ENCODE measurements around the gene GRIK3.

Gene GRIK3

DNA sequence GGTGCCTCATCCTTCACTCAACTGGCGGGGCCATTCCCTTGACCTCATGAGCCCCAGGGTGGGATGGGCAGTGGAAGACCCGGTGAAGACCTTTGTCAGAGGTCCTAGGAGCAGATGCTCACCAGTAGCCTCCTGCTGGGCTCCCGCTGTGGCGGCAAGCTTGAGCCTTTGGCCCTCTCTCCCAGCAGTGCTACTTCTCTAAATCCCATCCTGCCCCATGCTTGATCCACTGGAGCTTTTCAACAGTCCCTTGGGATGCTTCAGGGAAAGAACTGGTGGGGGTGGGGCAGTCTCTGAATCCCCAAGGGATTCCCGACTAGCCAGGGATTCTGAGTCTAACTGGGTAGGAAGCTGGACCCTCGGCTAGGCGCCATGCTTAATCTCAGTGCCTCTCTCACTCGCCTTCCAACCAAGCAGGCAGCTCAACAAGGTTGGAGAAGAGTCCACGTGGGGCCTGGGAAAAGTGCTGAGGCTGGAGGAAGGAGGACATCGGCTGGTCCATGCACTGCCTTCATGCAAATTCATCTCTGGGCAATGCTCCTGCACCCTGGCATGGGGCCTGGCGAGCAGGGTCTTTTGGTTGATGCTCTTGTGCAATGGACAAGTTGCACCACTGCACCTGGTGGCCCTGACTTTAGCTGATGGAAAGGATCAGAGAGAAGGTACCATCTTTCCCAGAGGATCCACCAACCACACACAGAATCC, 190.3 kb downstream of the GRIK3 start:
- FAIRE-seq (no peak), DNase-seq (ENCODE audit: insufficient read length, low spot score) (peak; percentile 79)
- TF ChIP-seq, protein P1, sequence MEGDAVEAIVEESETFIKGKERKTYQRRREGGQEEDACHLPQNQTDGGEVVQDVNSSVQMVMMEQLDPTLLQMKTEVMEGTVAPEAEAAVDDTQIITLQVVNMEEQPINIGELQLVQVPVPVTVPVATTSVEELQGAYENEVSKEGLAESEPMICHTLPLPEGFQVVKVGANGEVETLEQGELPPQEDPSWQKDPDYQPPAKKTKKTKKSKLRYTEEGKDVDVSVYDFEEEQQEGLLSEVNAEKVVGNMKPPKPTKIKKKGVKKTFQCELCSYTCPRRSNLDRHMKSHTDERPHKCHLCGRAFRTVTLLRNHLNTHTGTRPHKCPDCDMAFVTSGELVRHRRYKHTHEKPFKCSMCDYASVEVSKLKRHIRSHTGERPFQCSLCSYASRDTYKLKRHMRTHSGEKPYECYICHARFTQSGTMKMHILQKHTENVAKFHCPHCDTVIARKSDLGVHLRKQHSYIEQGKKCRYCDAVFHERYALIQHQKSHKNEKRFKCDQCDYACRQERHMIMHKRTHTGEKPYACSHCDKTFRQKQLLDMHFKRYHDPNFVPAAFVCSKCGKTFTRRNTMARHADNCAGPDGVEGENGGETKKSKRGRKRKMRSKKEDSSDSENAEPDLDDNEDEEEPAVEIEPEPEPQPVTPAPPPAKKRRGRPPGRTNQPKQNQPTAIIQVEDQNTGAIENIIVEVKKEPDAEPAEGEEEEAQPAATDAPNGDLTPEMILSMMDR (IDR thresholded peaks at IDR 0.05; ENCODE audit: insufficient read depth, missing control alignments) = no peak

DNA sequence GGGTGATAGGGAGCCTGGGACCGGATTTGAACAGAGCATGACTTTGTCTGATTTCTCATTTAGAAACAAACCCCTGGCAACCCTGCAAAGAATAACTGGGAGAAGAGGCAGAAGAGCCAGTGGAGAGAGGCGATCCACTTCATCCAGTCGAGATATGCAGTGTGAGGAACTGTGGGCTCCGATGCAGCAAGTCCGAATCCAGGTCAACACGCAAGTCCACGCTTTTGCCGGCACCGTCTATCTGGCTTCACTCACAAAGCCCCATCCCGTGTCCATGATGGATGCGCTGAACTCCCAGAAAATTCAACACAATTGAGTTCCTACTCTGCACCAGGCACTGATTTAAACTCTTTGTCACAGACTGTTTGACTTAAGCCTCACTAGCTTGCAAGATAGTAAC, 191.3 kb downstream of the GRIK3 start:
- DNase-seq (ENCODE audit: insufficient read length, low spot score) (no peak), FAIRE-seq (no peak)
- TF ChIP-seq, protein P1 (IDR thresholded peaks at IDR 0.05; ENCODE audit: insufficient read depth, missing control alignments) = no peak

DNA sequence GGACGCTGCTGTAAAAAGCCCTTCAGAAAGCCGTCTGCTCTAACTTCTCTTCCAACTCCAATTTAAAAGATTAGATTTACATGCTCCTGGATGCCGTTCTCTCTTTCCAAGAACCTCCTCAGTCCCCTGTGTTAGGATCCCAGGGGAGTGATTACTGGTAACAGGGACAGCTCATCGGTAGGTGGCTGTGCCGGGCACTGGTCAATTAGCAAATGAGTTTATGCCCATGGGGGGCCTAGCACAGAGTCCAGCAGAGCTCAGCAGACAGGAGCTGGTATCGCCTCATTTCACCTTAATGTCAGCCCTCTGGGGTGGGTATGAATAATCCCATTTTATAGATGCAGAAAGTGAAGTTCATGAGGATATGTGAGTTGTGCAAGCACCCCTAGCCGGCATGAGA, 191.9 kb downstream of the GRIK3 start:
- DNase-seq (ENCODE audit: insufficient read length, low spot score) (no peak), FAIRE-seq (no peak)
- TF ChIP-seq, protein P1 (IDR thresholded peaks at IDR 0.05; ENCODE audit: insufficient read depth, missing control alignments) = no peak

DNA sequence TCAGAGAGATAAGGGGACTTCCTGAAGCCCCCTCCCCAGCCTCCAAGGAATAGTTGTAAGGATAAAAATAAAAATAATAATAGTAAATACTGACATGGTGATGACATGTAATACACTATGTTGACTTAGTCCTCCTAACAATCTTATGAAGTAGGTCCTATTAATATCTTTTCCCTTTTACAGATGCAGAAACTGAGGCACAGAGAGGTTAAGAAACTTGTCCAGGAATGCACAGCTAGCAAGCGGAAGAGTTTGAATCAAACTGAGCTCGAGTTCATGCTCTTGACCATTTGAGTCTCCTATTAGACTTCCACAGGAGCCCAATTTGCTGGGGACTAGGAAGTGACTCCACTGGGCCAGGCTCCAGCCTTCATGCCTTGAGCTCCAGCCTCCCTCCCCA, 194.8 kb downstream of the GRIK3 start:
- no peak for DNase-seq (ENCODE audit: insufficient read length, low spot score)
- TF ChIP-seq, protein P1 (IDR thresholded peaks at IDR 0.05; ENCODE audit: insufficient read depth, missing control alignments) = no peak
- FAIRE-seq = no peak

DNA sequence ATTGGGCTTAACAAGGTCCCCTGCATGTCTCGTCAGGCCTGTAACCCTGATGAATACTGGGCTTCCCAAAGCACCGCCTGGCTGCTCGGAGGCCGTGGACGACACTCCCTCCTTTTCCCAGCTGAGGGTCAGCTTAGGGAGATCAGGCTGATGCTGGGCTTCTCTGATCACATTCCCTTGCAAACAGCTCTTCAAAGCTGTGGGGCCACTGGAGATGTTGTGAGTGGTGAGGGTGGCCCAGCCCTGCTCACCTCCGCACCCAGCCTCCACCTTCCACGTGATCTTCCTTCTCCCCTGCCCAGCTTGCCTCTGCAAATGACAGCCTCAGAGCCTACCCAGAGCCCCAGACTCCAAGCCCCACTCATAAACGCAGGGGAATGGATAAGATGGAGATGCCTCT, 195.4 kb downstream of the GRIK3 start:
- no peak for DNase-seq (ENCODE audit: insufficient read length, low spot score)
- TF ChIP-seq, protein P1 (IDR thresholded peaks at IDR 0.05; ENCODE audit: insufficient read depth, missing control alignments) = no peak
- FAIRE-seq = no peak

DNA sequence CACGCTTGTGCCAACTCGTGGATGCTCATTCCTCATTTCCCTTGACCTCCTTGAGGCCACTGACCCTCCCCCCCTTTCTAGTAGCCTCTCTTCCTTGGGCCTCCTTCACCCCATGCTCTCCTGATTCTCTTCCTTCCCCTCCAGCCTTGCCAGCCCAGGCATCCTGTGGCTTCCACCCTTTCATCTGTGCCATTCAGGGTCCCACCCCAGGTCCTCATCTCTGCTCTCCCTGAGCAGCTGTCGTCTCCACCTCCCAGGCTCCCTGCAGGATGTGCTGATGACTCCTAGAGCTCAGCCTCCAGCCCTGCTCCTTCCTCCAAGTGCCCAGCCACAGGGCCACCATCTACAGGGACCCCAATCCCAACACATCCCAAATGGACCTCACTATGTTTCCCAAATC, 197.4 kb downstream of the GRIK3 start:
- no peak for DNase-seq (ENCODE audit: insufficient read length, low spot score)
- TF ChIP-seq, protein P1 (IDR thresholded peaks at IDR 0.05; ENCODE audit: insufficient read depth, missing control alignments) = no peak
- FAIRE-seq = no peak

DNA sequence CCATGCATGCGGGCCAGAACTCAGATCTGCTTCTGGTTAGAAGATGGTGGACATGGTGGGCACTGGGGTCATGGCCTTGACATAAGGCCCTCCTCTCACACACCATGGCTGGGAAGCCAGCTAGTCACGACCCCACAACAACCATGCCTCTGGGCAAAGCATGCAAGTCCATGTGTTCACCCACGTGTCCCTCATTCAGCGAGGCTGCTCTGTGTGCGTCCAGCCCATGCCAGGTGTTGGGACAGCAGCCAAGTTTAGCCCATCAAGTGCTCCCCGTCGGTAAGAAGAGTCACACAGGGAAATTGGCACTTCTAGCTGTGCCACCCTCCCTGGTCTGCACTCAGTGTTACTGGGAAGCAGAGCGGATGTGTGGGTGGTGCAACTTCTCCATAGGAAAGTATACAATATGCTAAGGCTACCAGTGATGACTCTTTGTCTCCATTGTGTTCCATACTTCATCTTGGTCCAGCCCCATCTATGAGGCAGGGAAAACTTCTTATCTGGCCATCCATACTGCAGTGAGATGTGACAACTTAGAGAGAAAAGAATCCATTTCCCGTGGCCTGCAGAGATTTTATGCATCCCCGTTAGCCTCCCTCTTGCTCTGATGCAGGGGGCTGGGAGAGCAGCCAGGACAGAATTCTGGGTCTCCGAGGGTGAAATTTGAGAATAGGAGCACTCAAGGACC, 198.0 kb downstream of the GRIK3 start:
- DNase-seq (ENCODE audit: insufficient read length, low spot score) = no peak
- TF ChIP-seq, protein P1 (IDR thresholded peaks at IDR 0.05; ENCODE audit: insufficient read depth, missing control alignments) = no peak
- FAIRE-seq = no peak
